GM18909 (cell line): Measurements from ENCODE around the gene FBXO41.

Source experiments
- ATAC-seq: cut with Tn5 transposase; IDR thresholded peaks from one replicate; pipeline ENCODE4 v1.9.1; 2021; ENCODE audit warnings: mild to moderate bottlenecking; ENCODE audit not compliant: unreplicated experiment, poor library complexity

Gene FBXO41

GRCh38 chr2:73250872-73251846 is 33.1 kb downstream of the FBXO41 start:
- no peak for ATAC-seq

GRCh38 chr2:73249636-73250035 is 34.6 kb downstream of the FBXO41 start:
- ATAC-seq, result no peak

- no peak for ATAC-seq
Observed at GRCh38 chr2:73246850-73247249, 37.4 kb downstream of the FBXO41 start.

GRCh38 chr2:73244580-73244979 is 39.7 kb downstream of the FBXO41 start:
- no peak for ATAC-seq

- ATAC-seq, result no peak
Observed at GRCh38 chr2:73243884-73244570, 40.3 kb downstream of the FBXO41 start.

GRCh38 chr2:73239776-73240175 is 44.5 kb downstream of the FBXO41 start:
- no peak for ATAC-seq

- ATAC-seq, result no peak
Observed at GRCh38 chr2:73238976-73239375, 45.3 kb downstream of the FBXO41 start.

GRCh38 chr2:73238149-73238548 is 46.1 kb downstream of the FBXO41 start:
- ATAC-seq, result no peak

GRCh38 chr2:73237168-73237567 is 47.1 kb downstream of the FBXO41 start:
- ATAC-seq, result no peak

- no peak for ATAC-seq
Observed at GRCh38 chr2:73235315-73236028, 48.8 kb downstream of the FBXO41 start.

- peak; percentile 66 for ATAC-seq
Observed at GRCh38 chr2:73233932-73234832, 50.1 kb downstream of the FBXO41 start, which contains the start of gene CCT7. Gene CCT7, plus strand, starts transcription at chr2:73234308. Its CDS starts 71 bp downstream, at chr2:73234379.

GRCh38 chr2:73233154-73233931 is 50.9 kb downstream of the FBXO41 start, which contains the start of gene PRADC1:
Gene PRADC1, minus strand, starts transcription at chr2:73233239. Its CDS starts 79 bp downstream, at chr2:73233160.
- peak; percentile 92 for ATAC-seq

- ATAC-seq, result peak; percentile 9
Observed at GRCh38 chr2:73232403-73233153, 51.7 kb downstream of the FBXO41 start.

- ATAC-seq, result no peak
Observed at GRCh38 chr2:73228631-73229030, 55.6 kb downstream of the FBXO41 start.

GRCh38 chr2:73227086-73227485 is 57.2 kb downstream of the FBXO41 start:
- ATAC-seq, result no peak

GRCh38 chr2:73225513-73226360 is 58.5 kb downstream of the FBXO41 start:
- ATAC-seq, result no peak

GRCh38 chr2:73223821-73224220 is 60.5 kb downstream of the FBXO41 start:
- no peak for ATAC-seq
